Stomach (tissue), 4 donors: ENCODE results near the gene FMC1.

Experiments
- CTCF ChIP-seq, 7 experiments: fragments of 450-650 bp in 4 of 7; fragments of 200-600 bp in 3 of 7; sonication (generic) in 3 of 7; IDR thresholded peaks; one replicate each; pipeline ENCODE4 v1.5.1; 2016 to 2019; ENCODE audit warnings: antibody characterized with exemption in 7 of 7, control low read depth in 2 of 7, mild to moderate bottlenecking in 1 of 7
- EP300 ChIP-seq: sonication (generic); formaldehyde crosslinking; IDR thresholded peaks from one replicate; pipeline ENCODE4 v1.6.1; 2017; ENCODE audit warnings: antibody characterized with exemption

- no peak for TF ChIP-seq CTCF (IDR thresholded peaks at IDR 0.05)
- TF ChIP-seq EP300 = no peak
Observed at GRCh38 chr7:139370943-139371313, 29.8 kb downstream of the FMC1 start.
